Thyroid gland (tissue), 4 donors: ENCODE data around the gene AHSG.

Experiments
- POLR2A ChIP-seq, 2 donors: fragments of 450-650 bp; IDR thresholded peaks; one replicate each; pipeline ENCODE4 v1.6.1; 2017; ENCODE audit warnings: antibody characterized with exemption in 2 of 2, mild to moderate bottlenecking in 2 of 2, moderate library complexity in 1 of 2
- TF ChIP-seq, protein P1 (sequence below), 6 experiments: fragments of 200-600 bp in 3 of 6; fragments of 450-650 bp in 3 of 6; sonication (generic) in 3 of 6; IDR thresholded peaks; one replicate each; pipeline ENCODE4 v1.5.1; 2016 to 2019; ENCODE audit warnings: antibody characterized with exemption in 6 of 6, mild to moderate bottlenecking in 2 of 6, inconsistent platforms in 1 of 6, moderate library complexity in 1 of 6

DNA sequence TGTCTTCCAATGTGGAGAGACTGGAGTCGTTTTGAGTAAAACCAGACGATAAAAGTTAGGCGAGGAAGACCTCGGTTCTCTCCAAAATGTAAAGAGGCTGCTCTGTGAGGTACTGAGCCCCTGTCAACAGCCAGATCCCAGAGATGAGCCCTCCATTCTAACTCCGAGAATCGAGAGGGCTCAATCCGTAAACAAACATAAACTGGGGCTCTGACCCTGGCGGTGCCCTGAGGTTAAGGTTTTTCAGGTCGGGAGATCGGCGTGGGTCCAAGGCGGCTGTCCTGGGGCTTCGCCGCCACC, 46.1 kb upstream of the AHSG start:
- TF ChIP-seq POLR2A (IDR thresholded peaks at IDR 0.05): no peak
- TF ChIP-seq, protein P1, sequence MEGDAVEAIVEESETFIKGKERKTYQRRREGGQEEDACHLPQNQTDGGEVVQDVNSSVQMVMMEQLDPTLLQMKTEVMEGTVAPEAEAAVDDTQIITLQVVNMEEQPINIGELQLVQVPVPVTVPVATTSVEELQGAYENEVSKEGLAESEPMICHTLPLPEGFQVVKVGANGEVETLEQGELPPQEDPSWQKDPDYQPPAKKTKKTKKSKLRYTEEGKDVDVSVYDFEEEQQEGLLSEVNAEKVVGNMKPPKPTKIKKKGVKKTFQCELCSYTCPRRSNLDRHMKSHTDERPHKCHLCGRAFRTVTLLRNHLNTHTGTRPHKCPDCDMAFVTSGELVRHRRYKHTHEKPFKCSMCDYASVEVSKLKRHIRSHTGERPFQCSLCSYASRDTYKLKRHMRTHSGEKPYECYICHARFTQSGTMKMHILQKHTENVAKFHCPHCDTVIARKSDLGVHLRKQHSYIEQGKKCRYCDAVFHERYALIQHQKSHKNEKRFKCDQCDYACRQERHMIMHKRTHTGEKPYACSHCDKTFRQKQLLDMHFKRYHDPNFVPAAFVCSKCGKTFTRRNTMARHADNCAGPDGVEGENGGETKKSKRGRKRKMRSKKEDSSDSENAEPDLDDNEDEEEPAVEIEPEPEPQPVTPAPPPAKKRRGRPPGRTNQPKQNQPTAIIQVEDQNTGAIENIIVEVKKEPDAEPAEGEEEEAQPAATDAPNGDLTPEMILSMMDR (IDR thresholded peaks at IDR 0.05): no peak
